ENCODE measurements around the gene RPS6KB1.
"Not testable (repeated sequence)": the region's sequence is repeated elsewhere in the genome, so short reads cannot be mapped to it uniquely, and the experiment has no call there.

RPS6KB1 gene

DNA sequence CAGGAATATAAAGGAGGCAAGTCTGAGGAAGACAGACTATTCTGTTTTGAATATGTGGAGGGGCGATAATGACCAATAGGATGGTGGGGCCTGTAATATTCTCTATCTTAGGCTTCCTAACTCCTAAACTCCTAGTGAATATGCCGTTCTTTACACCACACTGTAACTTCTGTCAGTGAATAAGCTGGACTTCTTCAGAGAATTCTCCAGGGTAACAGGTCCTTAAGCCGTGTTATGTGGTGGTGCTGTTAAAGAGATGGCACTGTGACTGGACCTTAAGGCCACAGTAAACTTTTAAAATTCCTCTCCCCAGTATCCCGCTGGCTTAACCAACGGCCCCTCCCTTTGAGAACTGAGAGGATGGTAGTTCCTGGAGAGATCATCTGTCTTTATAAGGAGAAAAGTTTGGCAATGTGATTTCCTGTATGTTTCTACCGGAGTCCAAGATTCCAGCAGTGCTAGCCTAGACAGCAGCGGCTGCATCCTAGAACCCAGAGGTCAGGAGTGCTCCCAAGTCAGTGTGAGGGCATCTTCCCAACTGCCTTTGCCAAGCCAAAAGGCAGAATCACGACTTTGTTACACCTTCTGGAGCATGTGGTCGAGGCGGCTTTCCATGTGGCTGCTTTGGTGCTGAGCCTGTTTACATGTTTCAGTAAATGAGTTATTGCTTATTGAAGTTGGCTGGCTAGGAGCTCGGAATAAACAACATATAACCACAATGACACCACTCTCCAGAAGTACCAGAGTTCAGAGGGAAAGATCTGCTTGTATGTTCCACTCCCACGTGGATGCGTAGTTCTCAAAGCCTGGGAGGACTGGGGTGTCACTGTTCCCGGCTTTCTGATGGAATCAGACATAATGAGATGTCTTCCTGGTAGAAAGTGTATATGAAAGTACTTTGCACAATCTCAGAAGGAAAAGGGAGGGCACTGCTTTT is 41.2 kb upstream of the RPS6KB1 start:
- no peaks in the 10 kb centered on the region for H3K9me3 ChIP-seq (ENCODE audit: insufficient read depth, low read length)
- no peak overlapping the region for H3K4me2 ChIP-seq (ENCODE audit: low read depth, low read length, poor library complexity, severe bottlenecking)
- no peaks in the 10 kb centered on the region for H3K36me3 ChIP-seq (ENCODE audit: low read length)
- H3K9ac ChIP-seq (ENCODE audit: low read length), result no peak overlapping the region
- no peaks in the 10 kb centered on the region for H3K9me2 ChIP-seq (replicated peaks; ENCODE audit: insufficient read depth, low read length)
- H4K20me1 ChIP-seq (ENCODE audit: low read depth, low read length), result no peaks in the 10 kb centered on the region
- H3K79me2 ChIP-seq (ENCODE audit: insufficient read depth, low read length), result no peaks in the 10 kb centered on the region
- TF ChIP-seq, protein P1, sequence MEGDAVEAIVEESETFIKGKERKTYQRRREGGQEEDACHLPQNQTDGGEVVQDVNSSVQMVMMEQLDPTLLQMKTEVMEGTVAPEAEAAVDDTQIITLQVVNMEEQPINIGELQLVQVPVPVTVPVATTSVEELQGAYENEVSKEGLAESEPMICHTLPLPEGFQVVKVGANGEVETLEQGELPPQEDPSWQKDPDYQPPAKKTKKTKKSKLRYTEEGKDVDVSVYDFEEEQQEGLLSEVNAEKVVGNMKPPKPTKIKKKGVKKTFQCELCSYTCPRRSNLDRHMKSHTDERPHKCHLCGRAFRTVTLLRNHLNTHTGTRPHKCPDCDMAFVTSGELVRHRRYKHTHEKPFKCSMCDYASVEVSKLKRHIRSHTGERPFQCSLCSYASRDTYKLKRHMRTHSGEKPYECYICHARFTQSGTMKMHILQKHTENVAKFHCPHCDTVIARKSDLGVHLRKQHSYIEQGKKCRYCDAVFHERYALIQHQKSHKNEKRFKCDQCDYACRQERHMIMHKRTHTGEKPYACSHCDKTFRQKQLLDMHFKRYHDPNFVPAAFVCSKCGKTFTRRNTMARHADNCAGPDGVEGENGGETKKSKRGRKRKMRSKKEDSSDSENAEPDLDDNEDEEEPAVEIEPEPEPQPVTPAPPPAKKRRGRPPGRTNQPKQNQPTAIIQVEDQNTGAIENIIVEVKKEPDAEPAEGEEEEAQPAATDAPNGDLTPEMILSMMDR (IDR thresholded peaks at IDR 0.05; ENCODE audit: insufficient read depth, low read length, poor library complexity, severe bottlenecking), result no peak
- TF ChIP-seq EZH2phosphoT487 (conservative IDR thresholded peaks at IDR 0.05; ENCODE audit: low read length), result no peak
- no peaks in the 10 kb centered on the region for H3F3A ChIP-seq (ENCODE audit: insufficient read depth)
- no peak overlapping the region for H3K4me3 ChIP-seq (ENCODE audit: insufficient read depth, low read length, poor library complexity, severe bottlenecking)
- H3K27me3 ChIP-seq (ENCODE audit: low read length), result no peaks in the 10 kb centered on the region
- H2AFZ ChIP-seq (ENCODE audit: low read depth, low read length, severe bottlenecking), result no peak overlapping the region
- H3K27ac ChIP-seq (ENCODE audit: low read depth, low read length), result no peak overlapping the region

DNA sequence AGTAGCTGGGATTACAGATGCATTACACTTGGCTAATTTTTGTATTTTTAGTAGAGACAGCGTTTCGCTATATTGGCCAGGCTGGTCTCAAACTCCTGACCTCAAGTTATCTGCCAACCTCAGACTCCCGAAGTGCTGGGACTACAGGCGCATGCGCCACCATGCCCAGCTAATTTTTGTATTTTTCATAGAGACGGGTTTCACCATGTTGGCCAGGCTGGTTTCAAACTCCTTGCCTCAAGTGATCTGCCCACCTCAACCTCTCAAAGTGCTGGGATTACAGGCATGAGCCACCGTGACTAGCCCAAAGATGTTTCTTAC is 40.1 kb upstream of the RPS6KB1 start:
- H3K36me3 ChIP-seq (ENCODE audit: low read length); H3K79me2 ChIP-seq (ENCODE audit: insufficient read depth, low read length); H4K20me1 ChIP-seq (ENCODE audit: low read depth, low read length); H3K27ac ChIP-seq (ENCODE audit: low read depth, low read length); H3F3A ChIP-seq (ENCODE audit: insufficient read depth); H3K27me3 ChIP-seq (ENCODE audit: low read length); H3K4me3 ChIP-seq (ENCODE audit: insufficient read depth, low read length, poor library complexity, severe bottlenecking); H3K4me2 ChIP-seq (ENCODE audit: low read depth, low read length, poor library complexity, severe bottlenecking); H2AFZ ChIP-seq (ENCODE audit: low read depth, low read length, severe bottlenecking); H3K9ac ChIP-seq (ENCODE audit: low read length); H3K9me3 ChIP-seq (ENCODE audit: insufficient read depth, low read length); H3K9me2 ChIP-seq (replicated peaks; ENCODE audit: insufficient read depth, low read length): not testable (repeated sequence)

DNA sequence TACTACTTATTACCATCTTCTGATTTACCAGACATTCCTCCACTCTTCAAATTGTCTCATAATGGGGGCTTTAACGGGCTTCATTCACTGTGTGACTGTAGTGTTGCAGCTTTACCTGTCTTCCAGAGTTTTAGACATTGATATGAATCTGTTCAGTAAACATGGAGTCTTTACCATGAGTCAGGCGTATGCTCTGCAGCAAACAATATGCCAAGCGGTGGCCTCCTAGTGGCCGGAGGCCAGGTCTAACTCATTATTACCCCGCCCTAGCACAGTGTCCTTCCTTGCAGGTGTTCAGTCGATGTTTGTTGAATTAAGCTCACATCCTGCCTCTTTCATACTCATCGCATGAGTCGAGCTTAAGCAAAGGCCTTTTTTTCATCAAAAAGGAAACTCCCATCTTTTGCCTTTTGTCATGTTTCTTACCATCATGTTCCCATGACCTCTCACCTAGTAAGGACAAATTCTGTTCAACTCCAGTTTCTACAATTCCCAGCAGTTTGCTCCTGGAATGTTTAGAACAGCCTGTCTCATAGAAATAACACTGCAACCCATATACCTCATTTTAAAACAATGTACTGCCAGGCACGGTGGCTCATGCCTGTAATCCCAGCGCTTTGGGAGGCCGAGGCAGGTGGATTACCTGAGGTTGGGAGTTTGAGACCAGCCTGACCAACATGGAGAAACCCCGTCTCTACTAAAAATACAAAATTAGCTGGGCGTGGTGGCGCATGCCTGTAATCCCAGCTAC is 39.6 kb upstream of the RPS6KB1 start:
- Histone ChIP-seq H3K27ac (ENCODE audit: low read depth, low read length) (no peak overlapping the region), H4K20me1 (ENCODE audit: low read depth, low read length) (no peaks in the 10 kb centered on the region), H3F3A (ENCODE audit: insufficient read depth) (no peaks in the 10 kb centered on the region), H3K9me2 (replicated peaks; ENCODE audit: insufficient read depth, low read length) (no peaks in the 10 kb centered on the region), H3K79me2 (ENCODE audit: insufficient read depth, low read length) (no peaks in the 10 kb centered on the region), H3K9ac (ENCODE audit: low read length) (no peak overlapping the region), H3K36me3 (ENCODE audit: low read length) (no peaks in the 10 kb centered on the region), H2AFZ (ENCODE audit: low read depth, low read length, severe bottlenecking) (no peak overlapping the region), H3K27me3 (ENCODE audit: low read length) (no peaks in the 10 kb centered on the region), H3K4me2 (ENCODE audit: low read depth, low read length, poor library complexity, severe bottlenecking) (no peak overlapping the region), H3K4me3 (ENCODE audit: insufficient read depth, low read length, poor library complexity, severe bottlenecking) (no peak overlapping the region), H3K9me3 (ENCODE audit: insufficient read depth, low read length) (no peaks in the 10 kb centered on the region)
- TF ChIP-seq EZH2phosphoT487 (conservative IDR thresholded peaks at IDR 0.05; ENCODE audit: low read length), result no peak
- TF ChIP-seq, protein P1 (IDR thresholded peaks at IDR 0.05; ENCODE audit: insufficient read depth, low read length, poor library complexity, severe bottlenecking), result peak; percentile 26

DNA sequence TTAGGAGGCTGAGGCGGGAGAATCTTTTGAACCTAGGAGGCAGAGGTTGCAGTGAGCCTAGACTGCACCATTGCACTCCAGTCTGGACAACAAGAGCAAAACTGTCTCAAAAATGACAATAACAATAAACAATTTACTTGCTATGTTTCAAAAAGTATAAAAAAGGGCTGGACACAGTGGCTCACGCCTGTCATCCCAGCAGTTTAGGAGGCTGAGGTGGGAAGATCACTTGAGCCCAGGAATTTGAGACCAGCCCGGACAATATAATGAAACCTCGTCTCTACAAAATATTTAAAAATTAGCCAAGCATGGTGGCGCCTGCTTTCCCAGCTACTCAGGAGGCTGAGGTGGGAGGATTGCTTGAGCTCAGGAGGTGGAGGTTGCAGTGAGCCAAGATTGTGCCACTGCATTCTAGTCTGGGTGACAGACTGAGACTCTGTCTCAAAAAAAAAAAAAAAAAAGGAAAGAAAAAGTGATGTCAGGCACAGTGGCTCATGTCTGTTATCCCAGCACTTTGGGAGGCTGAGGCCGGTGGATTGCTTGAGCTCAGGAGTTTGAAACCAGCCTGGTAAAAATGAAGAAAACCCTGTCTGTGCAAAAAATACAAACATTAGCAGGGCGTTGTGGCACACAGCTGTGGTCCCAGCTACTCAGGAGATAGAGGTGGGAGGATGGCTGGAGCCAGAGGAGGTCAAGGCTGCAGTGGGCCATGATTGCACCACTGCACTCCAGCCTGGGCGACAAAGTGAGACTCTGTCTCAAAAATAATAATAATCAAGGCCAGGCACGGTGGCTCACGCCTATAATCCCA is 38.8 kb upstream of the RPS6KB1 start:
- H3K79me2 ChIP-seq (ENCODE audit: insufficient read depth, low read length); H3K27me3 ChIP-seq (ENCODE audit: low read length); H3K36me3 ChIP-seq (ENCODE audit: low read length); H3K4me2 ChIP-seq (ENCODE audit: low read depth, low read length, poor library complexity, severe bottlenecking); H3K9ac ChIP-seq (ENCODE audit: low read length); H3K9me3 ChIP-seq (ENCODE audit: insufficient read depth, low read length); H4K20me1 ChIP-seq (ENCODE audit: low read depth, low read length); H3F3A ChIP-seq (ENCODE audit: insufficient read depth); H3K27ac ChIP-seq (ENCODE audit: low read depth, low read length); H3K4me3 ChIP-seq (ENCODE audit: insufficient read depth, low read length, poor library complexity, severe bottlenecking); H2AFZ ChIP-seq (ENCODE audit: low read depth, low read length, severe bottlenecking); H3K9me2 ChIP-seq (replicated peaks; ENCODE audit: insufficient read depth, low read length): not testable (repeated sequence)
